GM18870 (cell line): ENCODE data around the gene OR2T33.
"Not testable (repeated sequence)": the region's sequence is repeated elsewhere in the genome, so short reads cannot be mapped to it uniquely, and the experiment has no call there.

Experiments used
- ATAC-seq: cut with Tn5 transposase; IDR thresholded peaks from one replicate; pipeline ENCODE4 v1.9.1; 2021; ENCODE audit warnings: moderate library complexity; ENCODE audit not compliant: unreplicated experiment

The OR2T33 gene, protein sequence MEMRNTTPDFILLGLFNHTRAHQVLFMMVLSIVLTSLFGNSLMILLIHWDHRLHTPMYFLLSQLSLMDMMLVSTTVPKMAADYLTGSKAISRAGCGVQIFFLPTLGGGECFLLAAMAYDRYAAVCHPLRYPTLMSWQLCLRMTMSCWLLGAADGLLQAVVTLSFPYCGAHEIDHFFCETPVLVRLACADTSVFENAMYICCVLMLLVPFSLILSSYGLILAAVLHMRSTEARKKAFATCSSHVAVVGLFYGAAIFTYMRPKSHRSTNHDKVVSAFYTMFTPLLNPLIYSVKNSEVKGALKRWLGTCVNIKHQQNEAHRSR

DNA sequence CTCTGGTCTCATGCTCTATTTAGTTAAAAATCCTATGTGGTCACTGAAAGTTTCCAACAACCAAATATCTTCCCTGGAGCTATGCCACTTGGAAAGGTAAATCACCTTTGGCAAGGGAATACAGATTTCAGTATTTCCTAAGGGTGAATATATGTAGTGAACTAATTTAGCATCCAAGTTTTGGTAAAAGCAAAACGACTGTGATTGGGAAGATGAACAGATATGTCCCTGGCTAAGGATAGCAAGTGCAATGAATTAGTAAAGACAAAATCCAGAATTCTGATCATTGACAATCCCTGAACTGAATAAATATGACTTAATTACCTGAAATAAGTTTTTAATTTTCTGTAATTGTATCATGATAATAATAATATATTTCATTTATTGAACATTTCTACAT is at the start of gene OR2T33:
OR2T33 (minus strand) TSS at position 101 of the 400 bp plus-strand sequence. CDS start 4,162 bp downstream, outside the sequence.
- ATAC-seq = no peak

DNA sequence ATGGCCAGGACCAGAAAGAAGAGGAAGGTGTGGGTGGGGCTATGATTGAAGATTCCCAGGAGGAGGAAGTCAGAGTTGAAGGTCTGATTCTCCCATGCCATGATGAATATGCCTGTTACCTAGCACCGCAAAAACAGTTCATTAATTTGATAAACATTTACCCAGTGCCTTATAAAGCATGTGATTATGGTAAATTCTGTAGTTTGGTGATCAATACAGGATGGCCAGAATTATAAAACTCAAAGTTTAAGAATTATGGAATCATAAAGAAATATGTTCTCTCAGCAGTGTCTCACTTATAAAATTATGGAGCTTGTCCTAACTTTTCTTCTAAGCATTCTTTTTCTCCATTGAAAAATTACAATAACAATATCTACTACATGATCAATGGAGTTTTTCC is 46.7 kb upstream of the OR2T33 start, which contains the start of gene OR2M7:
OR2M7 (minus strand) TSS at position 101 of the 400 bp plus-strand sequence; CDS start at position 101, 0 bp downstream.
- no peak for ATAC-seq

DNA sequence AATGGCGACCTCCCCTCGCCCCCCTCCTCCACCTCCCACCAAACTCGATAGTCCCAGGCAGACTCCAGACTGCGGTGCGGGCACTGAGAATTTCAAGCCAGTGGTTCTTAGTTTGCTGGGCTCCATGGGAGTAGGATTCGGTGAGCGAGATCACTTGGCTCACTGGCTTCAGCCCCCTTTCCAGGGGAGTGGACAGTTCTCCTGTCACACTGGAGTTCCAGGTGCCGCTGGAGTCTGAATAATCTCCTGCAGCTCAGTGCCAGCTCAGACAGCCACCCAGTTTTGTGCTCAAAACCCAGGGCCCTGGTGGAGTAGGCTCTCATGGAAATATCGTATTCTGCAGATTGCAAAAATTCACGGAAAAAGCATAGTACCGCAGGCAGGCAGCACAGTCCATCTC is 39.0 kb upstream of the OR2T33 start:
- ATAC-seq = no peak

DNA sequence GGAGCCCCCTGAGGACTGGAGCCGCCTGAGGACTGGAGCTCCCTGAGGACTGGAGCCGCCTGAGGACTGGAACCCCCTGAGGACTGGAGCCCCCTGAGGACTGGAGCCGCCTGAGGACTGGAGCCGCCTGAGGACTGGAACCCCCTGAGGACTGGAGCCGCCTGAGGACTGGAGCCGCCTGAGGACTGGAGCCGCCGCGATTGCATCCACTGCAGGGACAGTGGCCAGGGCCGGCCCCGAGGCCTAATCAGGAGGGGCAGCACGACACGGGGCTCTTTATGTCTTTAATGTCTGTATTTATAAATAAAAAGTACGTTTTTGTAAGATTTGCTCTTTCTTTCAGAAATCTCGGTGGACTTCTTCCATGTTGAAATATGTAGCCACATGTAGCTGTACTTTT is 29.0 kb upstream of the OR2T33 start:
- not testable (repeated sequence) for ATAC-seq

DNA sequence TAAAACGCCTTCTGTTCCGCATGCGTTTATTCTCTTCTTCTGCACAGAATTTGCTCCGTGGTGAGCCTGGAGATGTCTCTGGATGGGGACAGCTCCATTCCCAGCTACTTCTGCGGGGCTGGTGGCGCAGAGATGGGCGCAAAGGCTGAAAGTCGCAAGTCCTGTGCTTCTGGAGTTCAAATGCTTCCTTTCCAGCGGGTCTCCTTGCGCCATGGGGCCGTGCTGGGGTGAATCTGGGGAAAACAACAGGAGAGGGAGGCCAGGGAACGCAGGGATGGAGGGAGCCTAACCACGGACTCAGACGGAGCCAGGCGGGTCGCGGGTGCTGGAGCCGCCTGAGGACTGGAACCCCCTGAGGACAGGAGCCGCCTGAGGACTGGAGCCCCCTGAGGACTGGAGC is 28.3 kb upstream of the OR2T33 start:
- no peak for ATAC-seq

DNA sequence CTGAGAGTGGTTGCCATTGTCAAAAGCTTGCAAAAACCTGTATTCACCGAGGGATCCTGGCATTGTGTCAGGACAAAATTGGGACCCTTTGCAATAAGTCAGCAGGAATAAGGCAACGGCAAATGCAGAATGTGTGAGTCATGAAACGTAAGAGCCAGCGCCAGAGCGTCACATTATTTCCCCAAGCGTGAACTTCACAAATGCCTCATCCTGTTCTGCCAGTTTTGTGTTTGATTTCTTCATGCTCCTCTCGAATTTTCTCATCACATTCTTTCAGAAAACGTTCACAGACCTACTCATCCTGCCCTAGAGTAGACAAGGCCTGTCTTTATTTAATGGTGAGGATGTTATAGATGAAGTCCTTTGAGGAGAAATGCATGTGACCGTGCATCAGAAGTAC is 27.9 kb upstream of the OR2T33 start:
- ATAC-seq = not testable (repeated sequence)

DNA sequence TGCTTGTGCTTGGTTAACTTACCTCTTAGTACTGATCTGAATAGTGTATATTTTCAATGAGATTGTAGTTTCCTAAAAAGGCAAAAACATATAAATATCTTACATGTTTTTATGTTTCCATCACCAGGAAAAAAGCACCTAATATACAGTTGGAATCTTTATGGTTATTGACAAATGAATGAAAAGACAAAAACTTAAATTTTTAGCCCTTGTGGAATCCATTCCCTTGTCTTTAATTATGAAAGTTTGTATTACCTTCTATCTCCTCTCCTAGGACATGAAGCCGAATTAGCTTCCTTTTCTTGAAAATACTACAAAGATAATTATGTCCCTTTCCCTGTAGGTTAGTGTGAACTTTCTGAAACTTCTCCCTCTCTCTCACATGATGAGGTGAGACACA is 25.5 kb upstream of the OR2T33 start, which contains the start of gene OR2T12:
OR2T12 (minus strand) TSS at position 101 of the 400 bp plus-strand sequence. CDS start 7,846 bp downstream, outside the sequence.
- ATAC-seq = no peak

DNA sequence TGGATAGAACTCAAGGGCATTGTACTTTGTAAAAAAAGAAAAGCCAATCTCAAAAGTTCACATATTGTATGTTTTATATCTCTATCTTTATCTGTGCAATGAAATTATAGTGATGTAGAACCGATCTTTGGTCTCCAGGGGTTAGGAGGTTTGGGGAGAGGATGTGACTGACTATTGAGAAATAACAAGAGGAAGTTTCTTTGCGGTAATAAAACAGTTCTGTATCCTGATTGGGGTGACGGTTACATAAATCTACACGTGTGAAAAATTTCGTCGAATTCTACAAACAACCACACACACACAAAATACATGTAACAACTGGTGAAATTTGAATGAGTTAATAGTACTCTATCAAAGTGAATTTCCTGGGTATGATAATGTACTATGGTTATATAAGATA is 10.6 kb upstream of the OR2T33 start:
- no peak for ATAC-seq

DNA sequence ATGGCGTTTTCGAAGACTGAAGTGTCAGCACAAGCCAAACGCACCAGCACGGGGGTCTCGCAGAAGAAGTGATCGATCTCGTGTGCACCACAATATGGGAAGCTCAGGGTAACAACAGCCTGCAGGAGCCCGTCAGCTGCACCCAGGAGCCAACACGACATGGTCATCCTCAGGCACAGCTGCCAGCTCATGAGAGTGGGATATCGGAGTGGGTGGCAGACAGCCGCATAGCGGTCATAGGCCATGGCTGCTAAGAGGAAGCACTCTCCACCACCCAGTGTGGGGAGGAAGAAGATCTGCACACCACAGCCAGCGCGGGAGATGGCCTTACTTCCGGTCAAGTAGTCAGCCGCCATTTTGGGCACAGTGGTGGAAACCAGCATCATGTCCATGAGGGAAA is 4.6 kb downstream of the OR2T33 start:
- not testable (repeated sequence) for ATAC-seq

DNA sequence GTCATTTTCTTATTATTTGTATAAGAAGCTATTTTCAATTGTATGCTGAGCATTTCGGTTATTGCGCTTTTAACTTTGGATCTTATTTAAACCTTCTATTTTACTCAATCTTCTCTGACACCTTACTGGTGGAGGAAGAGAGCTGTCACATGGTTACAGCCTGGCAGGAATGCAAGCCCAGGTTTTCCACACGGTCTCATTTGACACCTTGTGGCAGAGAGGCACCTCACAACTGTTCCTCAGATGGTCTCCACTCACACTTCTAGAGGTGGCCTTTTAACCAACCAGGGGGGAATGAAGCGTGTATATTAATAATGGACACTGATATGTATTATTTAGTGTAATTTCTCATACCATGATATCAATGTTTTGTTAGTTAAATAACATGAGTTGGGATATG is 9.6 kb downstream of the OR2T33 start:
- no peak for ATAC-seq

DNA sequence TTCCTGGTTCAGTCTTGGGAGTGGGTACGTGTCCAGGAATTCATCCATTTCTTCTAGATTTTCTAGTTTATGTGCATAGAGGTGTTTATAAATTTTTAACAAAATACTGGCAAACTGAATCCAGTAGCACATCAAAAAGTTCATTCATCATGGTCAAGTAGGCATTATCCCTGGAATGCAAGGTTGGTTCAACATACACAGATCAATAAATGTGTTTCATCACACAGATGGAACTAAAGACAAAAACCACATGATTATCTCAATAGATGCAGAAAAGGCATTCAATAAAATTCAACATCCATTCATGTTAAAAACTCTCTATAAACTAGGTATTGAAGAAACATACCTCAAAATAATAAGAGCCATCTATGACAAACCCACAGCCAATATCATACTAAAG is 18.5 kb downstream of the OR2T33 start:
- not testable (repeated sequence) for ATAC-seq

DNA sequence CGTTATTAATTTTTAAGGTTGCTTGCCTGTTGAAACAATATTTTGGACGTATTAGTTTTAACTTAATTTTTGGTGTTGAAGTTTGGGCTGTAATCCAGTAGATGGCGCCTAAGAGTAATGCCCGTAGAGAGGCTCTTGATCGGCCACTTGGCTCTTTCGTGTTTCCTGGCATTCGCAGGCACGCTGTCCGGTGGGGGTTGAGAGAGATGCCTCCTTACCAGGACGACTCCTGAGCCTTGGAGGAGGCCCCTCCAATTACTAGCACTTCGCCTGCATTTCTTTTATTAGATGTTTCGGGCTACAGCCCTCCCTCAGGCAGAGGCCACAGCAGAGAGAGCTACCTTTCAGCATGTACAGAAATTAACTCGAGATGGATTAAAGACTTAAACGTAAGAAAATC is 34.6 kb downstream of the OR2T33 start:
- ATAC-seq = peak; percentile 89

DNA sequence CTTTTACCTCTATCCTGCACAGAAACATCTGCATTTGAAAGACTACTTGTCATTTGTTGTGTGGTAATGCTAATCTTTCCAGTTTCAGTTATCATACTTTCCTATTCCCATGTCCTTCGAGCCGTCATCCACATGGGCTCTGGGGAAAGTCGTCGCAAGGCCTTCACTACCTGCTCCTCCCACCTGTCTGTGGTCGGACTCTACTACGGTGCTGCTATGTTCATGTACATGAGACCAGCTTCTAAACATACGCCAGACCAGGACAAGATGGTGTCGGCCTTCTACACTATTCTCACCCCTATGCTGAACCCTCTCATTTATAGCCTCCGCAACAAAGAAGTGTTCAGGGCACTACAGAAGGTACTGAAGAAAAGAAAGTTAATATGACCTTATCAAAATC is 38.3 kb downstream of the OR2T33 start:
- ATAC-seq = no peak

DNA sequence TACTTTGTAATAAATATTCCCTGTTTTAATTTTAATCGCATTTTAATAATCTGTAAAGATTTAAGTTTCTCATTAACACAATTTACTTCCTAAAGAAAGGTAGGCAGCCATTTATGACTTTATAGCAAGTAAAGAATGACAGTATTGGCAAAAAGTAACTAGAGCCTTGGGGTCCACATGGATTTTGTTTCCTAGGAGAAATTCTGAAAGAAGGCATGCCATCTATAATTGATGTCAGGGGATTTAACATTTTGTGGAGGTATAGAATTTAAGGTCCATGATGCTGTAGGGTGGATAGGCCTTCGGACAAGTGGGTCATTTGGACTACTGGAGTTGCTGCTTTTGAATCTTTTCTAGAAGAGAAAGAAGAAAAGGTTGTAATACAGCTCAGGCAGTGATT is 46.7 kb downstream of the OR2T33 start, which contains the start of gene OR2M4:
OR2M4 (plus strand) TSS at position 301 of the 400 bp plus-strand sequence. CDS start 7,512 bp downstream, outside the sequence.
- no peak for ATAC-seq

DNA sequence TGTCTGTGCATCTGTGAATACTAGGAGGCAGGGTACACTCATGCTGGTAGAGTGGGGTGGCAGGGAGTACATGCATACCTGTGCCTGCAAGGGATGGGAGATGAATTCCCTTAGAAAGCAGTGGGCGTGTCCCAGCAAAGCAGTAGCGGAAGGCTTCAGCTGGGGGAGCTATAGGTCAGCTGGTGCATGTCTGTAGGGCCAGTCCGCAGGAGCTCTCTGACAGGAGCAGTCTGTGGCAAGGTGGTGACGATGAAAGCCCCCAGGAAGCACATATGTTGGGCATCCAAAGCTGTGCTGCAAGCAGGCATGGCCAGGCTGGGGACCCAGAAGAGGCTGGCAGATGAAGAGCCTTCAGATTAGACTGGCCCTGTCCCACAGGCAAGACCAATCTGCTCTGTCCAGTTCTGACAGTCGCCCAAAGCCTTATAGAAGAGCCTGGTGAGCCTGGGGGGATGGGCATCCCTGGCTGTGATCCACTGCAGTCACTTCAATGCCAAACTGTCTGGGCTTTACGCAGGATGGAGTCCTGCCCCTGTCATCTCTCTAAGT is 48.3 kb downstream of the OR2T33 start:
- no peak for ATAC-seq

DNA sequence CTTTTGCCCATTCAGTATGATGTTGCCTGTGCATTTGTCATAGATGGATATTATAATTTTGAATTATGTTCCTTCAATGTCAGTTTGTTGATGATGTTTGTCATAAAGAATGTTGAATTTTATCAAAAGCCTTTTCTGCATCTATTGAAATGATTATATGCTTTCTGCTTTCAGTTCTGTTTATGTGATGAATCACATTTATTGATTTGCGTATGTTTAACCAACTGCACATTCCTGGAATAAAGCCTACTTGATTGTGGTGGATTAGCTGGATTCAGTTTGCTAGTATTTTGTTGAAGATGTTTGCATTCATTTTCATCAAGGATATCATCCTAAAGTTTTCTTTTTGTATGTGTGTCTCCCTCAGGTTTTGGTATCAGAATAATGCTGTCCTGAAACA is 52.2 kb downstream of the OR2T33 start:
- no peak for ATAC-seq
